ENCODE results near the gene TSPAN3. TPM values are rescaled to one million over a fixed set of nuclear protein-coding genes. Genes with fewer than 3 reads are reported as not detected.

TSPAN3 gene
- total RNA-seq, 4 donors from 2014 or later = 218 to 1,125 (median 697) TPM

DNA sequence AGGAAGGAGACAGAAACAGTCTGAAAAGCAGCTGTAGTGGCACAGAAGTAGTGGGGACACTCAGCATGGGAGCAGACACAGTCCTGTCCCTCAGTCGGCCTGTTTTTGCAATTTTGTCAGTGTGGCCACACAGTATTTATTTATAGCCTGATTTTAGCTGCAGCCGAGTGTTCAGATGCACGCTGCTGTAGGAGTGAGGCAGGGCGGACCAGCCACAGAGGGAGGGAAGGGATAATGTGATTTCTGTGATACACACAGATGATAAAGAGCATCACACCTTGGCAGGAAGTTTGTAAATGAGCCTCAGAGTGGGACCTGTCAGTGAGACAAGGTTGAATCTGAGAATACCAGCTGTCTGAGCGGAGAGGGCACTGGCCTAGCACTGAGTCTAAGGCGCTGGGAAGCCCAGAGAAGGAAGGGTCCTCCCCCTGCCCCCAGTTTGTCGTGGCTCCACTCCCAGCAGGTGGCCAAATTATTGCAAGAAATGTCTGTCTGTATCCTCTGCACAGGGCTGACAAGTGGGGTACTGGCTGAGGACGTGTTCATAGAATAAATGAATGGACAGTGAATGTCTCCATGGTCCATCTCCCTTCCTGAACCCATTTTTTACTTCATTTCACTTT lies 72.1 kb downstream of the TSPAN3 start:
- ATAC-seq (ENCODE audit: low FRiP score) (no peak), DNase-seq (ENCODE audit: low spot score) (peak; percentile 6)
- TF ChIP-seq, protein P1, sequence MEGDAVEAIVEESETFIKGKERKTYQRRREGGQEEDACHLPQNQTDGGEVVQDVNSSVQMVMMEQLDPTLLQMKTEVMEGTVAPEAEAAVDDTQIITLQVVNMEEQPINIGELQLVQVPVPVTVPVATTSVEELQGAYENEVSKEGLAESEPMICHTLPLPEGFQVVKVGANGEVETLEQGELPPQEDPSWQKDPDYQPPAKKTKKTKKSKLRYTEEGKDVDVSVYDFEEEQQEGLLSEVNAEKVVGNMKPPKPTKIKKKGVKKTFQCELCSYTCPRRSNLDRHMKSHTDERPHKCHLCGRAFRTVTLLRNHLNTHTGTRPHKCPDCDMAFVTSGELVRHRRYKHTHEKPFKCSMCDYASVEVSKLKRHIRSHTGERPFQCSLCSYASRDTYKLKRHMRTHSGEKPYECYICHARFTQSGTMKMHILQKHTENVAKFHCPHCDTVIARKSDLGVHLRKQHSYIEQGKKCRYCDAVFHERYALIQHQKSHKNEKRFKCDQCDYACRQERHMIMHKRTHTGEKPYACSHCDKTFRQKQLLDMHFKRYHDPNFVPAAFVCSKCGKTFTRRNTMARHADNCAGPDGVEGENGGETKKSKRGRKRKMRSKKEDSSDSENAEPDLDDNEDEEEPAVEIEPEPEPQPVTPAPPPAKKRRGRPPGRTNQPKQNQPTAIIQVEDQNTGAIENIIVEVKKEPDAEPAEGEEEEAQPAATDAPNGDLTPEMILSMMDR (IDR thresholded peaks at IDR 0.05) = no peak

DNA sequence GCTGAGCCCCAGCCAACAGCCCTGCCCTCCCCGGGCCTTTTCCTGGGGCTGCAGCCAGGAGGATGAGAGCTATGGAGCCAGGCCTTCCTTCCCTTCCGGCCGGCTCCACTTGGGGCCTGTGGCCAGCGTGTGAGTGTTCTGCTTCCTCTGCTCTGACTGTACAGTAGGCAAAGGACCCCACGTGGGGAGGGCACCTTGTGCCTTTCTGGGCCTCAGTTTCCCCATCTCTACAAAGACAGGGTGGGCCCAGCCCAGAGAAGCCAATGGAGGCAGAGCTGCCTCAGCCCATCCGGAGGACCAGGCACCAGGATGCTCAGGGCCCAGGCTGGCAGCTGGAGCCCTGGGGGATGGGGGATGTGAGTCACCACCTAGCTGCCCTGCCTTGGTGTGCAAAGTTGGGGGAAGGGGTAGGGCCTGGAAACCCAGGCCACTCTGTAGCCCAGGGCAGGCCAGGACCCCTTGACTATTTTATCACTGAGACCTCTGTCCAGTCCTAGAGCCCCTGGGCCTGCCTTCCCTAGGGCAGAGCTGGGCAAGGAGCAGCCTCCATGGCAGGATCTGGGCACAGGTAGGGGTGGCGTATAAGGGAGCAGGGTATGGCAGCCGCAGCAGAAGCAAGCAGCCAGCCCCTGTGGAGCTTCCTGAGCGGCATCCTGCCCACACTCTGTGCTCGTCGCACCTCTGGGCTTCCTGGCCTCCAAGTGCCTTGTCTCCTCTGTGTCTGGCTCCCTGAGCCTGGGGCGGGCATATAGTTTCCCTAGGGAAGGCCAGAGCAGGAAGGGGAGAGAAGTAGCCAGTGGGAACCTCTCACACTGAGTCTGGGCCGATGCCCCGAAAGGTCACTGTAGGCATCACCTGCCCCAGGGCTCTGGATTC lies 74.1 kb downstream of the TSPAN3 start:
- ATAC-seq (ENCODE audit: low FRiP score) (no peak), DNase-seq (ENCODE audit: low spot score) (no peak)
- TF ChIP-seq, protein P1 (IDR thresholded peaks at IDR 0.05) = no peak

DNA sequence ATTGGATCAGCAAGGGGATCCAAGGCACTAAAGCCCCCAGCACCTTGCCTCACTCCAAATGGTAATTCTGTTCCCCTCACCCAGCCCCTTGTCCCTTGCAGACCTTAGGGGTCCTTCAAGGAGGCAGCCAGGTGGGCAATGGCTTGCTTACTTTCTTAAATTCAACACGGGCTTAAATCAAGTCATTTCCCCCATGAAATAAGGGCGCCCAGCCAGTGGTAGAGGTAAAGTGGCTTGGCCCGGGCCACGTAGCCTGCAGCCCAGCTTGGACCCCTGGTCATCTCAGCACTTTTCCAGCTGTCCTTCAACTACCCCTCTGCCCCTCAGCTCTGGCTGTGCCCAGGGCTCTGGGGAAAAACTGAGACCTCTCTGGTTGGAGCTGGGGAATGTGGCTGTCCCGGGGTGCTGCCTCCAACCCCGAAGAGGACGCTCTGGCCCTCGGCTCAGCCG lies 74.8 kb downstream of the TSPAN3 start:
- ATAC-seq (ENCODE audit: low FRiP score) = no peak
- no peak for DNase-seq (ENCODE audit: low spot score)
- TF ChIP-seq, protein P1 (IDR thresholded peaks at IDR 0.05) = no peak

DNA sequence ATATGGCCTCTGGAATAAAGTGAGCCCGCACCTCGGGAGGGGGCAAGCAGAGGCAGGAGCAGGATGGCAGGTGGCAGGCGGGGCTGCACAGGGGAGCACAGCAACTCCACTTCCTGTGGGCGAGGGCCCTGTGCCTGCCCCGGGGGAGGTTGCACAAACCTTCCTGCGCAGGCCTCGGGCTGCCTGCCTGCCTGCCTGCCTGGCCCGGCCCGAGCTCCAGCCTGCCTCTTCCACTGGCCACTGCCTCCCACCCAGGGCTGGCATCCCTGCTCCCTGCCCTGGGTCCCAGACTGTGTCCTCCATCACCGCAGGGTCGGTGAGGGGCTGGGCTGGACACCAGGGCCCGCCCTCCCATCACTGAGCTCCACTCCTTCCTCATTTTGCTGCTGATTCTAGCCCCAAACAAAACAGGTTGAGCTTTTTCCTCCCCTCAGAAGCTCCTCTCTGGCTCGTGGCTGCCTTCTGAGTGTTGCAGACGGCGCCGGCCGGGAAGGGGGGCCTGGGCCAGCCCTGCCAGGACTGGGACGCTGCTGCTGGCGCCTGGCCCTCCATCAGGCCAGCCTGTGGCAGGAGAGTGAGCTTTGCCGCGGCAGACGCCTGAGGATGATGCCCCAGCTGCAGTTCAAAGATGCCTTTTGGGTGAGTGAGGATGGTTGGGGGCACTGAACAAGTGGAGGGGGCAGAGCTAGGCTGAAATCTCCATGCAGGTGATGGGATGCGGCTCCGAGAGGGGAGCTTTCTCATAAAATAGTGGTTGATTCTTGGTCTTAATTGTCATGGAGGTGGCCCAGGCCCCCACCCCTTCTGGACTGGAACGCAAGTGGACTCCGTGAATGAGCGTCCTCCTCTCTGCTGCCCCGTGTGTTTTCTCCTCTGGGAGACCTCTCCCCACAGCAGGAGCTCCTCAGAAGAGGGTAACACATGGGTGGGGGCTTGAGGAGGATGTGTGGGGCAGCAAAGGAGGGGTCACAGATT lies 75.7 kb downstream of the TSPAN3 start, which contains the start of gene PSTPIP1:
Gene PSTPIP1, plus strand, starts transcription at position 156 of the 975 bp plus-strand sequence. Its CDS starts 448 bp downstream, at position 604.
- ATAC-seq (ENCODE audit: low FRiP score) (peak; percentile 9), DNase-seq (ENCODE audit: low spot score) (no peak)
- TF ChIP-seq, protein P1 (IDR thresholded peaks at IDR 0.05) = no peak

DNA sequence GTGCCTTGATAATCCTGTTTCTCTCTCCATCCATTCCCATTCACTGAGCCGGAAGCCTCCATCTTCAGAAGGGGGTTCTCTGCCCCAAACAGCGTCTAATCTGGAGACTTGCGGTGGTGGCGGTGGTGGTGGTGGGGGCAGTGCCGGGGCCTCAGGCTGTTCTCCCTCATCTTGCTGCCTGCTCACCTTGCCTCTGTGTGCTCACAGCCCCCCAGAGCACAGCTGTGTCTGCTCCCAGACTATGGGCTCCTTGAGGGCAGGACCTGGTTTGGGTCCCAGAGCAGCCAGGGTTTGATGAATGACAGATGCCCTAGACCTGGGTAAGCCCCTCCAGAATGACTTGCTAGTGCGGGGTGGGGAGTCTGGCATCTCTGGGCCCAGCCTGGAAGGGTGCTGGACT lies 76.4 kb downstream of the TSPAN3 start:
- DNase-seq (ENCODE audit: low spot score) (no peak), ATAC-seq (ENCODE audit: low FRiP score) (peak; percentile 9)
- TF ChIP-seq, protein P1 (IDR thresholded peaks at IDR 0.05) = no peak

DNA sequence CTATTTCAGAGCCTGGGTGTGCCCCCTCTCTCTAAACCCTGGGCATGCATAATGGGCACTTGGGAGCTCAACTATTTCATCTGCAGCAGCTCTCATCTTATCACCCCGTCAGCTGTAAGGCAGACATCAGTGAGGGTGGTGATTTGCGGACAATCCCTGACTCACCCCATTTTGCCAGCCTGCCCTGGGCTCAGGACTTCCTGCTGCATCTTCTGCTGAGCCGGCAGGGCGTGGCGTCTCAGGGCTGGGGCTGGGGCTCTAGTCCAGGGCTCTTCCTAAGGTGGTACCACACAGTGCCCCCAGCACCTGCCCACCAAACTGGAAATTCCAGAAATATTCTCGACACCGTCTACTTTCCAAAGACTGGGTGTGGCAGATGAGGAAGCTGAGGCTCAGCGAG lies 76.9 kb downstream of the TSPAN3 start:
- ATAC-seq (ENCODE audit: low FRiP score) (no peak), DNase-seq (ENCODE audit: low spot score) (no peak)

More for the DNA sequence above, 76.9 kb downstream of the TSPAN3 start:
- TF ChIP-seq, protein P1 (IDR thresholded peaks at IDR 0.05) = no peak

Measured in omental fat pad (tissue), 4 donors.